ENCODE measurements around the gene STK33. TPM values are rescaled to one million over a fixed set of nuclear protein-coding genes. Genes with fewer than 3 reads are reported as not detected.

STK33 gene
- total and polyA plus RNA-seq, 2 experiments from 2014 or later: 18.0 to 21.5 TPM

DNA sequence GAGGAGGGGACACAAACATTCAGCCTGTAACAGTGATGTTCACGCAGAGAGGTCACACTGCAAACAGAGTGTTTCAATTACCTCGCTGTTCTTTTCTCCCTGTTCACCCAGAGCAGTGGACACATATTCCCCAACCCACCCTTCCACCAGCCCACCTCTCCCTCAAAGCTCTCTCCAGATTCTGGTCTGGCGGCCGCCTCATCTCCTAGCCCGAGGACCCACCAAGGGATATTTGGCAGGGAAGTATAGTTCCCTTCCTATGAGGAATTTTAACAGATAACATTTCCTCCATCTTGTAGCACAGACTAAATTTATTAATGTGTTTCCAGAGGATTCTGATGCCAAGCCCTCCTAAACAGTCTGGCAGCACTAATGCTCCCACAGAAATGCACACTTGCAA lies 219.3 kb downstream of the STK33 start:
- H3K27ac ChIP-seq: no peak overlapping the region
- H3K4me3 ChIP-seq: no peak overlapping the region
- H3K36me3 ChIP-seq: no peaks in the 10 kb centered on the region
- H3K4me1 ChIP-seq (ENCODE audit: low read depth): no peaks in the 10 kb centered on the region
- no peak for DNase-seq (ENCODE audit: low read depth in 1 of 2, low spot score in 1 of 2)
- H3K9me3 ChIP-seq (ENCODE audit: low read depth): no peaks in the 10 kb centered on the region
- TF ChIP-seq, protein P1, sequence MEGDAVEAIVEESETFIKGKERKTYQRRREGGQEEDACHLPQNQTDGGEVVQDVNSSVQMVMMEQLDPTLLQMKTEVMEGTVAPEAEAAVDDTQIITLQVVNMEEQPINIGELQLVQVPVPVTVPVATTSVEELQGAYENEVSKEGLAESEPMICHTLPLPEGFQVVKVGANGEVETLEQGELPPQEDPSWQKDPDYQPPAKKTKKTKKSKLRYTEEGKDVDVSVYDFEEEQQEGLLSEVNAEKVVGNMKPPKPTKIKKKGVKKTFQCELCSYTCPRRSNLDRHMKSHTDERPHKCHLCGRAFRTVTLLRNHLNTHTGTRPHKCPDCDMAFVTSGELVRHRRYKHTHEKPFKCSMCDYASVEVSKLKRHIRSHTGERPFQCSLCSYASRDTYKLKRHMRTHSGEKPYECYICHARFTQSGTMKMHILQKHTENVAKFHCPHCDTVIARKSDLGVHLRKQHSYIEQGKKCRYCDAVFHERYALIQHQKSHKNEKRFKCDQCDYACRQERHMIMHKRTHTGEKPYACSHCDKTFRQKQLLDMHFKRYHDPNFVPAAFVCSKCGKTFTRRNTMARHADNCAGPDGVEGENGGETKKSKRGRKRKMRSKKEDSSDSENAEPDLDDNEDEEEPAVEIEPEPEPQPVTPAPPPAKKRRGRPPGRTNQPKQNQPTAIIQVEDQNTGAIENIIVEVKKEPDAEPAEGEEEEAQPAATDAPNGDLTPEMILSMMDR (IDR thresholded peaks at IDR 0.05; ENCODE audit: low read depth, low read length): no peak
- no peaks in the 10 kb centered on the region for H3K27me3 ChIP-seq

DNA sequence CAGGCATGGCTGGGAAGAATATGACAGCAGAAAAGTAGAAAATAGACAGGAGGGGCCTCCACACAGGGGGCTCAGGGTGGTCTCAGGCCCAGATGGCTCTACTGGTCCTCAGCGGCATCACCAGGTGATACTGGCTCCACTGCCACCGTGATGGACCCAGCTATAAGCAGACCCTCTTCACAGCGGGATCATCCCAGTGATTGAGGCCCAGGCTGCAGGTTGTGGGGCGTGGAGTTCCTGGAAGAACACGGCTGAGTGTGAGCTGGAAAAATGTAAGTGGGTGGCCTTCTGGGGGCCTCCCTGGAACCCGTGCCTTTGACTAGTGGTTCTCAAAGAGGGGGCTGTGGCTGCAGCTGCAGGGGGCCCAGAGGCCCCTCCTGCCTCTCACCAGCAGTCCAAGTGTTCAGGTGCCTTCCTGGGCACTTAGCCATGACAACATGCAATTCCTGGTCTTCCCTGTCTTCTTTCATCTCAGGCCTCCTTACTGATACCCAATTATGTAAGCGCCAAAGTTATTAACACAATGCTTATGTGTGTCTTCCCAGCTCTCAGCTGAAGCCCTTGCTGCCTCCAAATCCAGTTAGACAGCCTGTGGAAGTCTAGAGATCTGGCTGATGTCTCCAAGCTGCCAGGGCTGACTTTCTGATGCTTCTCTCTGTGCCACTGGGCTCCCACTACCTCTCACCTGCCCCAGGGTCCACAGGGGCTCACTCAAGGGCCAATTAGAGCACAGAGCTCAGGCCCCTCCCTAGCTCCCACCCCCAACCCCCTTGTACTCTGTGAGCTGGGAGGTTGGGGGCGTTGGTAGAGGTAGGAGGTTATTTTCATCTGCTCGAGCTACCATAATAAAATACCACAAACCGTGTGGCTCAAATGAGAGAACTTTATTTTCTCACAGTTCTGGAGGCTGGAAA lies 220.3 kb downstream of the STK33 start:
- Histone ChIP-seq H3K27ac (no peak overlapping the region), H3K4me1 (ENCODE audit: low read depth) (no peaks in the 10 kb centered on the region), H3K9me3 (ENCODE audit: low read depth) (no peaks in the 10 kb centered on the region), H3K4me3 (no peak overlapping the region), H3K27me3 (no peaks in the 10 kb centered on the region), H3K36me3 (no peaks in the 10 kb centered on the region)
- TF ChIP-seq, protein P1 (IDR thresholded peaks at IDR 0.05; ENCODE audit: low read depth, low read length): no peak
- DNase-seq (ENCODE audit: low read depth in 1 of 2, low spot score in 1 of 2): no peak

DNA sequence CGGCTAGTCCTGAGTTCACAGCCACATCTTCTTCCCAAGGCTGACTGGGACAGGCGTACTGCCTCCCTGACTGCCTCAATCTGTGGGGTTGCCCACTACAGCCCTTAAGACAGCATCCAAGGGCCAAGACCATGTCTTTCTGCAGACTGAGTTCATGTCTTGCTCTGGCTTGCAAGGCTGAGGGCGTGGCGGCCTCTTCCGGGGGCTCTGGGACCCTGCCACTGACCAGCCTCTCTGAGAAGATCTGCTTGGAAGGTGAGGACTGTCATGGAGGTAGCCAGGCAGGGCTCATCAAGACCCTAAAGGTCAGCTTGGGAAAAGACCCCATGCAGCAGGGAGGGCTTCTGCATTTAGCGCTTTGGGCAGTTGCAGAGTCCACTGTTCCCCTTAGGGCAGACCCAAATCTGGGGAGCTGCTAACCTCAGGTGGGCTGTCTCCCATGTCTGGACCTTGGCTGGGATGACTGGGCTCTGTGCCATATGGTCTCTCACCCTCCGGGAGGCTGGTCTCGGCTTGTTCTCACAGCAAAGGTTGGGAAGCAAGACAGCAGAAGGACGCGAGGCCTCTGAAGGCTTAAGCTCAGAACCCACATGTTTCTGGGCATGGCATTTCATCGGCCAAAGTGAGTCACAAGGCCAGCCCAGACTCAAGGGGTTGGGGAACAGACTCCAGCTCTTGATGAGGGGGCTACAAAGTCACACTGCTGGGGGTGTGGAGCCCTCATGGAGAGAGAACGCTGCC lies 221.2 kb downstream of the STK33 start:
- H3K27me3 ChIP-seq: no peaks in the 10 kb centered on the region
- H3K36me3 ChIP-seq: no peaks in the 10 kb centered on the region
- no peak overlapping the region for H3K4me3 ChIP-seq
- TF ChIP-seq, protein P1 (IDR thresholded peaks at IDR 0.05; ENCODE audit: low read depth, low read length): no peak
- no peaks in the 10 kb centered on the region for H3K9me3 ChIP-seq (ENCODE audit: low read depth)
- DNase-seq (ENCODE audit: low read depth in 1 of 2, low spot score in 1 of 2): no peak
- no peaks in the 10 kb centered on the region for H3K4me1 ChIP-seq (ENCODE audit: low read depth)
- no peak overlapping the region for H3K27ac ChIP-seq

DNA sequence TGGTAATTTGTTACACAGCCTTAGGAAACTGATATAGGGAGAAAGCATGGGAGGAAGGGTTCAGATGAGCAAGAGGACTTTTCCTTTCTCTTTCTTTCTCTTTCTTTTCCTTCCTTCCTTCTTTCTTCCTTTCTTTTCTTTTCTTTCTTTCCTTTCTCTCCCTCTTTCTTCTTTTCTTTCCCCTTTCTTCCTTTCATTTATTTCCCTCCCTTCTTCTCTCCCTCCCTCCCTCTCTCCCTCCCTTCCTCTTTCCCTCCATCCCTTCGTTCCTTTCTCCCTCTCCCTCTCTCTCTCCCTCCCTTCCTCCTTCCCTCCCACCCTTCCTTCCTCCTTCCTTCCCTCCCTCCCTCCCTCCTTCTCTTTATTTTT lies 222.5 kb downstream of the STK33 start:
- H3K4me3 ChIP-seq: no peak overlapping the region
- TF ChIP-seq, protein P1 (IDR thresholded peaks at IDR 0.05; ENCODE audit: low read depth, low read length): no peak
- H3K36me3 ChIP-seq: no peaks in the 10 kb centered on the region
- H3K27ac ChIP-seq: no peak overlapping the region
- no peaks in the 10 kb centered on the region for H3K9me3 ChIP-seq (ENCODE audit: low read depth)
- H3K4me1 ChIP-seq (ENCODE audit: low read depth): no peaks in the 10 kb centered on the region
- no peaks in the 10 kb centered on the region for H3K27me3 ChIP-seq
- DNase-seq (ENCODE audit: low read depth in 1 of 2, low spot score in 1 of 2): no peak

DNA sequence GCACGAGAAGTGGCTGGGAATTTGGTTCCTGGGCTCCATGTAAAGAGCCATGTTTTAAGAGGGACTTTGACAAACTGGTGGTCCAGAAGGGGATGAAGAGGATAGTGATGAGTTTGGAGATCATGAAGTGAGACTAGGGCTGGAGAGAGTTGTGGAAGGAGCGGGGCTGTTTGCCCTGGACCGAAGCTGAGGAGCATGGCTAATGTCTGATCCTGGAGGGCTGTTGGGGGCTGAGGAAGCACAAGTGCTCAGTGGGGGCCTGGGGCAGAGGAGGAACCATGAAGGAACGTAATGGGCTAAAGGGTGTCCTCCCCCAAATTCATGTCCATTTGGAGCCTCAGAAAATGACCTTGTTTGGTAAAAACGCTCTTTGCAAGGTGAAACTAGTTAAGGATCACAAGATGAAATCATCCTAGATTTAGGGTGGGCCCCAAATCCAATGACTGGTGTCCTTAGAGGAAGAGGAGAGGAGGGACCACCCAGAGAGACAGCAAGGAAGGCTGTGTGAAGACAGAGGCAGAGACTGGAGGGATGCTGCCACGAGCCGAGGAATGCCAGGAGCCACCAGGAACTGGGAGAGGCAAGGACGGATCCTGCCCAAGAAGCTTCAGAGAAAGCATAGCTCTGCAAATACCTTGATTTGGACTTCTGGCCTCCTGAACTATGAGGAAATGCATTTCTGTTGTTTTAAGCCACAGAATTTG lies 223.1 kb downstream of the STK33 start:
- Histone ChIP-seq H3K27me3 (no peaks in the 10 kb centered on the region), H3K4me1 (ENCODE audit: low read depth) (no peaks in the 10 kb centered on the region), H3K4me3 (no peak overlapping the region), H3K27ac (no peak overlapping the region), H3K9me3 (ENCODE audit: low read depth) (no peaks in the 10 kb centered on the region), H3K36me3 (no peaks in the 10 kb centered on the region)
- TF ChIP-seq, protein P1 (IDR thresholded peaks at IDR 0.05; ENCODE audit: low read depth, low read length): no peak
- DNase-seq (ENCODE audit: low read depth in 1 of 2, low spot score in 1 of 2): no peak
